OCI-LY3 (cell line): Measurements from ENCODE around the gene LRP5.

Source experiments
- H2AFZ ChIP-seq: fragments of 200-600, 300-600 bp; shearing (Covaris generic); 2 replicates; pipeline ENCODE4 v1.6.0; 2014; ENCODE audit warnings: antibody characterized with exemption, low read depth, low read length
- H3K27ac ChIP-seq: fragments of 200-600, 300-600 bp; sonication (generic); 2 replicates; pipeline ENCODE4 v1.5.1; 2014; ENCODE audit warnings: mild to moderate bottlenecking, low read length, moderate library complexity, mixed read lengths
- H3K27me3 ChIP-seq: fragments of 200-600, 300-600 bp; sonication (generic); 2 replicates; pipeline ENCODE4 v1.6.1; 2014; ENCODE audit warnings: low read depth, low read length, mixed read lengths
- H3K36me3 ChIP-seq: fragments of 200-600, 300-600 bp; sonication (generic); replicated peaks from 2 replicates; pipeline ENCODE3; 2014; ENCODE audit warnings: low read depth, low read length, mixed read lengths
- H3K4me1 ChIP-seq: fragments of 300-600, 200-600 bp; sonication (generic); 2 replicates; pipeline ENCODE4 v1.6.1; 2014; ENCODE audit warnings: low read length, mixed read lengths
- H3K4me2 ChIP-seq: fragments of 200-600, 300-600 bp; sonication (generic); 2 replicates; pipeline ENCODE4 v1.6.1; 2014; ENCODE audit warnings: low read length, mixed read lengths
- H3K4me3 ChIP-seq: fragments of 300-600, 200-600 bp; sonication (generic); 2 replicates; pipeline ENCODE4 v1.5.1; 2014; ENCODE audit warnings: antibody characterized with exemption, mild to moderate bottlenecking, low read length, moderate library complexity
- H3K79me2 ChIP-seq: fragments of 300-600, 200-600 bp; shearing (Covaris generic); 2 replicates; pipeline ENCODE4 v1.6.1; 2014; ENCODE audit warnings: mild to moderate bottlenecking, low read length, mixed read lengths
- H3K9ac ChIP-seq: fragments of 300-600, 200-600 bp; shearing (Covaris generic); 2 replicates; pipeline ENCODE4 v1.6.0; 2014; ENCODE audit warnings: mild to moderate bottlenecking, low read length, moderate library complexity
- H3K9me3 ChIP-seq: fragments of 200-600, 300-600 bp; shearing (Covaris generic); 2 replicates; pipeline ENCODE4 v1.6.1; 2014; ENCODE audit warnings: low read length, mixed read lengths; ENCODE audit not compliant: insufficient read depth
- H4K20me1 ChIP-seq: fragments of 200-600, 300-600 bp; sonication (generic); 2 replicates; pipeline ENCODE4 v1.6.1; 2016; ENCODE audit warnings: low read length, mixed read lengths; ENCODE audit not compliant: insufficient read depth
- CTCF ChIP-seq: fragments of 200-600, 300-600 bp; sonication (generic); IDR thresholded peaks from 2 replicates; pipeline ENCODE4 v1.5.1; 2014; ENCODE audit warnings: antibody characterized with exemption, low read length, low read depth
- EZH2phosphoT487 ChIP-seq: fragments of 200-600 bp; shearing (Covaris generic); IDR thresholded peaks from 2 replicates; pipeline ENCODE4 v1.6.1; 2018; ENCODE audit warnings: antibody characterized with exemption, mixed run types, low read depth

LRP5 gene

GRCh38 chr11:68331338-68331947 lies 19.1 kb downstream of the LRP5 start:
- peaks cover 33% of the 10 kb centered on the region for H4K20me1 ChIP-seq
- no peaks in the 10 kb centered on the region for H3K9me3 ChIP-seq
- H3K4me1 ChIP-seq = no peaks in the 10 kb centered on the region
- peaks cover 24% of the 10 kb centered on the region; the same call in 1 of the 2 replicates for H3K79me2 ChIP-seq
- no peak overlapping the region for H3K27ac ChIP-seq
- H3K4me3 ChIP-seq = no peak overlapping the region
- no peaks in the 10 kb centered on the region for H3K36me3 ChIP-seq
- TF ChIP-seq EZH2phosphoT487 (no peak), CTCF (no peak)
- no peak overlapping the region for H2AFZ ChIP-seq
- H3K4me2 ChIP-seq = no peak overlapping the region
- H3K9ac ChIP-seq = no peak overlapping the region
- H3K27me3 ChIP-seq = no peaks in the 10 kb centered on the region

GRCh38 chr11:68332186-68332585 lies 19.8 kb downstream of the LRP5 start:
- H4K20me1 ChIP-seq = peaks cover 30% of the 10 kb centered on the region
- H3K4me1 ChIP-seq = no peaks in the 10 kb centered on the region
- no peak overlapping the region for H3K4me3 ChIP-seq
- no peaks in the 10 kb centered on the region for H3K36me3 ChIP-seq
- H3K4me2 ChIP-seq = no peak overlapping the region
- no peaks in the 10 kb centered on the region for H3K9me3 ChIP-seq
- no peak for TF ChIP-seq EZH2phosphoT487
- no peak for TF ChIP-seq CTCF
- H3K27ac ChIP-seq = no peak overlapping the region
- no peak overlapping the region for H3K9ac ChIP-seq
- no peak overlapping the region for H2AFZ ChIP-seq
- peaks cover 20% of the 10 kb centered on the region; the same call in 1 of the 2 replicates for H3K79me2 ChIP-seq
- H3K27me3 ChIP-seq = no peaks in the 10 kb centered on the region

GRCh38 chr11:68333173-68333572 lies 20.8 kb downstream of the LRP5 start:
- Histone ChIP-seq H3K79me2 (peaks cover 14% of the 10 kb centered on the region; the same call in 1 of the 2 replicates), H3K27ac (no peak overlapping the region), H3K4me3 (no peak overlapping the region), H3K4me2 (no peak overlapping the region), H3K4me1 (no peaks in the 10 kb centered on the region), H3K9me3 (no peaks in the 10 kb centered on the region), H2AFZ (no peak overlapping the region), H3K27me3 (no peaks in the 10 kb centered on the region), H4K20me1 (peaks cover 28% of the 10 kb centered on the region), H3K9ac (no peak overlapping the region), H3K36me3 (no peaks in the 10 kb centered on the region)
- TF ChIP-seq CTCF (no peak), EZH2phosphoT487 (no peak)

- Histone ChIP-seq H3K9ac (no peak overlapping the region), H3K4me2 (no peak overlapping the region), H3K9me3 (no peaks in the 10 kb centered on the region), H3K27me3 (no peaks in the 10 kb centered on the region), H3K4me3 (no peak overlapping the region), H3K27ac (no peak overlapping the region), H4K20me1 (peaks cover 11% of the 10 kb centered on the region; the same call in 1 of the 2 replicates), H2AFZ (no peak overlapping the region), H3K79me2 (no peaks in the 10 kb centered on the region), H3K36me3 (no peaks in the 10 kb centered on the region), H3K4me1 (no peaks in the 10 kb centered on the region)
- TF ChIP-seq EZH2phosphoT487 = no peak
- TF ChIP-seq CTCF = no peak
These were observed 22.5 kb downstream of the LRP5 start for GRCh38 chr11:68334923-68335322.
